ENCODE measurements around the gene ZSCAN9.

ZSCAN9 gene

GRCh38 chr6:28224131-28225055 lies 682 bp upstream of the ZSCAN9 start:
- DNase-seq: no peak

GRCh38 chr6:28226460-28226859 lies 1.4 kb downstream of the ZSCAN9 start:
- DNase-seq: no peak

- DNase-seq: no peak
These were observed 7.7 kb downstream of the ZSCAN9 start for GRCh38 chr6:28232785-28233184.

- no peak for DNase-seq
These were observed 10.9 kb downstream of the ZSCAN9 start for GRCh38 chr6:28235912-28236452.

- no peak for DNase-seq
These were observed 14.6 kb downstream of the ZSCAN9 start for GRCh38 chr6:28239636-28240035.

GRCh38 chr6:28240471-28240870 lies 15.4 kb downstream of the ZSCAN9 start:
- no peak for DNase-seq

GRCh38 chr6:28243946-28244345 lies 18.9 kb downstream of the ZSCAN9 start:
- no peak for DNase-seq

- no peak for DNase-seq
These were observed 20.3 kb downstream of the ZSCAN9 start for GRCh38 chr6:28245206-28245941.

- no peak for DNase-seq
These were observed 23.8 kb downstream of the ZSCAN9 start for GRCh38 chr6:28248916-28249315.

GRCh38 chr6:28250747-28251146 lies 25.7 kb downstream of the ZSCAN9 start:
- no peak for DNase-seq

GRCh38 chr6:28251661-28252008 lies 26.6 kb downstream of the ZSCAN9 start:
- peak; percentile 11 for DNase-seq

GRCh38 chr6:28252009-28252975 lies 27.2 kb downstream of the ZSCAN9 start, which contains the start of gene ZKSCAN4:
ZKSCAN4 (minus strand) TSS chr6:28252269; CDS start chr6:28251980, 289 bp downstream.
- no peak for DNase-seq

- DNase-seq: no peak
These were observed 29.0 kb downstream of the ZSCAN9 start for GRCh38 chr6:28254121-28254519.

- no peak for DNase-seq
These were observed 32.0 kb downstream of the ZSCAN9 start for GRCh38 chr6:28257042-28257441.

- no peak for DNase-seq
These were observed 34.1 kb downstream of the ZSCAN9 start, which contains the start of gene NKAPL for GRCh38 chr6:28258877-28259777. NKAPL (plus strand) TSS chr6:28259297; CDS start chr6:28259372, 75 bp downstream.

- DNase-seq: no peak
These were observed 38.8 kb downstream of the ZSCAN9 start for GRCh38 chr6:28263922-28264321.

- no peak for DNase-seq
These were observed 39.8 kb downstream of the ZSCAN9 start for GRCh38 chr6:28264834-28265401.

- no peak for DNase-seq
These were observed 41.5 kb downstream of the ZSCAN9 start for GRCh38 chr6:28266563-28266961.

GRCh38 chr6:28266962-28267694 lies 42.1 kb downstream of the ZSCAN9 start, which contains the start of gene ZSCAN26:
ZSCAN26 (plus strand) TSS chr6:28267143; CDS start chr6:28271920, 4,777 bp downstream.
- peak; percentile 11 for DNase-seq

- DNase-seq: no peak
These were observed 42.6 kb downstream of the ZSCAN9 start for GRCh38 chr6:28267695-28268059.
